IPS DF 6.9 (cell line): Measurements from ENCODE around the gene PYGB.

Experiments used
- DNase-seq: peaks from one replicate; pipeline ENCODE4 v3.0.0-alpha.2; 2013; ENCODE audit warnings: low read depth, low spot score
- H3K27ac ChIP-seq: one replicate; pipeline ENCODE4 v1.5.1; 2013; ENCODE audit warnings: low read length, control low read depth
- H3K27me3 ChIP-seq: 2 replicates; pipeline ENCODE4 v1.6.1; 2013; ENCODE audit warnings: mild to moderate bottlenecking, low read length; ENCODE audit not compliant: control insufficient read depth, insufficient read depth
- H3K36me3 ChIP-seq: 2 replicates; pipeline ENCODE4 v1.6.1; 2013; ENCODE audit warnings: low read length; ENCODE audit not compliant: control insufficient read depth, insufficient read depth
- H3K4me1 ChIP-seq: 2 replicates; pipeline ENCODE4 v1.6.1; 2013; ENCODE audit warnings: low read length; ENCODE audit not compliant: control insufficient read depth, insufficient read depth
- H3K4me3 ChIP-seq: 2 replicates; pipeline ENCODE4 v1.5.1; 2013; ENCODE audit warnings: mild to moderate bottlenecking, low read length
- H3K9me3 ChIP-seq: 2 replicates; pipeline ENCODE4 v1.6.1; 2013; ENCODE audit warnings: low read length, inconsistent platforms; ENCODE audit not compliant: control insufficient read depth, insufficient read depth
- WGBS: extraction: QIAGEN DNeasy Blood & Tissue Kit; methylation state at CpG from one replicate; pipeline ENCODE4 v1.1.7; 2013; ENCODE audit warnings: mixed read lengths, missing lambda C conversion rate; ENCODE audit not compliant: insufficient read length, insufficient coverage; 5-methylcytosine and 5-hydroxymethylcytosine counted together

The PYGB gene

DNA sequence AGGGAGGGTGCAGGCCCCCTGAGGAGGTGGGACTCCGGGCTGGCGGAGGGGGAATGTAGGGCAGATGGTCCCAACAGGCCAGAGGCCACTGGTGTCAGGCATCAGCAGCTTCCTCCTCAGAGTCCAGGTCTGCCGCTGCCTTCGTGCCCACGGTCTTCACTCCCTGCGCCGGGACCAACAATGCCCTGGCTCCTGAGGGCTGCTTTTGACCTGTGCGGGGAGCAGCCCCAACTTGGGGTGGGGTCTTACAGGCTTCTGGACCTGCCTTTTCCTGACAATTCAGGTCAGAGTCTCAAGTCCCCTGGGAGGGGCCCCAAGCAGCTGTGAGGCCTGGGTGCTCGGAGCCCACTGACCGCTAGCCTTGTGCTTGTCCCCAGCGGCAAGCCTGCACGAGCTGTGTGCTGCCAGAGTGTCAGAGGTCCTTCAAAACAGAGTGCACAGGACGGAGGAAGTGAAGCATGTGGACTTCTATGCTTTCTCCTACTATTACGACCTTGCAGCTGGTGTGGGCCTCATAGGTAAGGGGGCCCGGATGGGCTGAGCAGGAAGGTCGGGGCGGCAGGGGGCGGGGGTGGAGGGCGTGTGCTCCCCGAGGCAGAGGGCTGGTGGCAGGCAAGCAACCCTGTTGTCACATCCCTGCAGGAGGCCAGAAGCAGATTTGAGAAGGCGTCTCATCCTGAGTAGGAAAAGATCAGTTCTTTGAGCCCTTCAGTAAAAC, 25.3 kb upstream of the PYGB start:
- Histone ChIP-seq H3K9me3 (no peaks in the 10 kb centered on the region), H3K4me3 (no peak overlapping the region), H3K4me1 (peaks cover 3% of the 10 kb centered on the region; the same call in 1 of the 2 replicates), H3K27me3 (no peaks in the 10 kb centered on the region), H3K27ac (no peak overlapping the region), H3K36me3 (no peaks in the 10 kb centered on the region; the same call in 1 of the 2 replicates)
- DNase-seq = no peak
- WGBS = no CpG with 5 or more reads among the region's 21 CpGs

DNA sequence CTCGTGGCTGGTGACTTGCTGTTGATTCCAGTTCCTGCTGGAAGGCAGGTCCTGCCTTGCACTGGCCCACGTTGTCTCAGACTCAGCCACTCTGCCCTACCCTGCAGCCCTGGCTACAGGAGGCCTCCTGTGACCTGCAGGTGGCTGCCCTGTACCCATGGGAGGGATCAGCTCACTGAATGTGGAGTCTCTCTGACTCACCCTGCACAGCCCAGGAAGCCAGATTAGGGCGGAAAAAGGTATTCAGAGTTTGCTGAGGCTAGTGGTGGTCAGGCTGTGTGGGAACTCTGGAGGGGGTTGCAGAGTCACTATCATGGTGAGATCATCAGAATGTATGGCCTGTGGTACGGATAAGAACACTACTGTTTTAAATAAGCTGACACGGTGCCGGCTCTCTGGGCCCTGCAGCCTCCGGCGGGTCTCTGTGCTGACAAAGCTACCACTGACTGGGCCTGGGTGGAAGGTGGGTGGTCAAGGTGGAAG, 24.7 kb upstream of the PYGB start:
- no CpG with 5 or more reads among the region's 8 CpGs for WGBS
- H3K4me1 ChIP-seq = peaks cover 3% of the 10 kb centered on the region; the same call in 1 of the 2 replicates
- no peak for DNase-seq

DNA sequence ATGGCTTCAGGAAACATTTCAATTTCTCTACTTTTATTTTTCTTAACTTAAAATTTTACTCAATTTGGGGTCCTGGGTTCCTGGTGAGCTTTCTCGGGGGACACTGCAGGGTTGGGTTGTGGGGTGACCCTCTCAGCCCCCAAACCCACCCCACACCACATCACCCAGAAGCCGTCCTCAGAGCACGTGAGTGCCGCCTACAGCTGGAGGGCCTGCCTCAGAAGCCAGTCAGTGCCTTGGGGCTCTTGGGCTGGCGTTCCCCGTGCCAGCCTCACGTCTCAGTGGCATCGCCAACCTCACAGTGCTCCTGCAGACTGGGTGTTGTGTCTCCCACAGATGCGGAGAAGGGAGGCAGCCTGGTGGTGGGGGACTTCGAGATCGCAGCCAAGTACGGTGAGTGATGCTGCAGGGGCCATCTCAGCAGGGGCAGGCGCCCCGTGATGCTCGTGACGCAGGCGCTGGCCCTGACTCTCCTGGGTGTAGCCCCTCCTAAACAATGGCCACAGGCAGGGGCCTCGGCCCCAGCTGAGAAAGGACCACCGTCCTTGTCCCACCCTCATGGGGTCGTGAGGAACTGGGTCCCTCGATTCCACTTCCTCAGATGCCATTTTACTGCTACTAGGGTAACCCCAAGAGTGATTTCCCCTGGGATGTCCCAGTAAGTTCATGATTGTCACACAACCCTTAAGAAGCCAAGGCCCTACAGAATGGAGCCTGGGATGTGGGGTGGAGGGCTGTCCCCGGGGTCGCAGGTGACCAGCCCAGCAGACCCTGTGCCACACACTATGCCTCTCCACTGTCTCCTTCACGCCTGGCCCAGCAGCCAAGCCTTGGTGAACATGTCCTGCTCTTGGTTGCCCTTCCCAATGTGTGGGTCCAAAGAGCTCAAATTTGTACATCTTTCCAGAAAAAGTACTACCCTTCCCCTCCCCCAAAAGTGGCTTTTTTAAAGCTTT, 23.8 kb upstream of the PYGB start:
- Histone ChIP-seq H3K4me1 (peaks cover 3% of the 10 kb centered on the region; the same call in 1 of the 2 replicates), H3K9me3 (no peaks in the 10 kb centered on the region), H3K27me3 (no peaks in the 10 kb centered on the region), H3K27ac (no peak overlapping the region), H3K36me3 (no peaks in the 10 kb centered on the region; the same call in 1 of the 2 replicates), H3K4me3 (no peak overlapping the region)
- DNase-seq = no peak
- WGBS = no CpG with 5 or more reads among the region's 24 CpGs

More for the DNA sequence above, 24.7 kb upstream of the PYGB start:
- Histone ChIP-seq H3K36me3 (no peaks in the 10 kb centered on the region; the same call in 1 of the 2 replicates), H3K4me3 (no peak overlapping the region), H3K27ac (no peak overlapping the region), H3K27me3 (no peaks in the 10 kb centered on the region), H3K9me3 (no peaks in the 10 kb centered on the region)

DNA sequence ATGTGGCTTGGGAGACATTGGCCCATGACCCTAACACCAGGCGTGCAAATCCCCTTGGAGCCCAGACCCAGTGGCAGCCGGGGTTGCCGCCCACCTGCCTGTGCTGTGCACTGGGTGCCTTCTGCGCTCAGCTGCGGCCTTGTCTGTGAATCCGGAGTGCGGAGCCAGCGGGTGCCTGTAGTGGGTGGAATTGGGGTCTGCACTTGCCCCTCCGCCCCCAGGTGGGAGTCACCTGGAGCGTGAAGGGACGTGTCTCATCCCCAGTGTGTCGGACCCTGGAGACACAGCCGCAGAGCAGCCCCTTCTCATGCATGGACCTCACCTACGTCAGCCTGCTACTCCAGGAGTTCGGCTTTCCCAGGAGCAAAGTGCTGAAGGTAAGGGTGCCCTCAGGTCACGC, 22.9 kb upstream of the PYGB start:
- peaks cover 3% of the 10 kb centered on the region; the same call in 1 of the 2 replicates for H3K4me1 ChIP-seq
- no peak overlapping the region for H3K4me3 ChIP-seq
- H3K27me3 ChIP-seq = no peaks in the 10 kb centered on the region
- H3K36me3 ChIP-seq = no peaks in the 10 kb centered on the region; the same call in 1 of the 2 replicates
- DNase-seq = no peak
- H3K27ac ChIP-seq = no peak overlapping the region
- no CpG with 5 or more reads among the region's 16 CpGs for WGBS
- no peaks in the 10 kb centered on the region for H3K9me3 ChIP-seq

DNA sequence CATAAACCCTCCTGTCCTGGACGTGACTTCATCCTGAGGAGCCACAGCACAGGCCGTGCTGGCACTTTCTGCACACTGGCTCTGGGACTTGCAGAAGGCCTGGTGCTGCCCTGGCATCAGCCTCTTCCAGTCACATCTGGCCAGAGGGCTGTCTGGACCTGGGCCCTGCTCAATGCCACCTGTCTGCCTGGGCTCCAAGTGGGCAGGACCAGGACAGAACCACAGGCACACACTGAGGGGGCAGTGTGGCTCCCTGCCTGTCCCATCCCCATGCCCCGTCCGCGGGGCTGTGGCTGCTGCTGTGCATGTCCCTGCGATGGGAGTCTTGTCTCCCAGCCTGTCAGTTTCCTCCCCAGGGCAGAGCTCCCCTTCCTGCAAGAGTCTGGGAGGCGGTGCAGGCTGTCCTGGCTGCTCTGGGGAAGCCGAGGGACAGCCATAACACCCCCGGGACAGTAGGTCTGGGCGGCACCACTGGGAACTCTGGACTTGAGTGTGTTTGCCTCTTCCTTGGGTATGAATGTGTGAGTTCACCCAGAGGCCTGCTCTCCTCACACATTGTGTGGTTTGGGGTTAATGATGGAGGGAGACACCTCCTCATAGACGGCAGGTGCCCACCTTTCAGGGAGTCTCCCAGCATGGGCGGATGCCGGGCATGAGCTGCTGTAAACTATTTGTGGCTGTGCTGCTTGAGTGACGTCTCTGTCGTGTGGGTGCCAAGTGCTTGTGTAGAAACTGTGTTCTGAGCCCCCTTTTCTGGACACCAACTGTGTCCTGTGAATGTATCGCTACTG, 22.0 kb upstream of the PYGB start:
- Histone ChIP-seq H3K4me3 (no peak overlapping the region), H3K4me1 (peaks cover 3% of the 10 kb centered on the region; the same call in 1 of the 2 replicates), H3K9me3 (no peaks in the 10 kb centered on the region), H3K36me3 (no peaks in the 10 kb centered on the region; the same call in 1 of the 2 replicates), H3K27ac (no peak overlapping the region), H3K27me3 (no peaks in the 10 kb centered on the region)
- DNase-seq = no peak
- WGBS = no CpG with 5 or more reads among the region's 16 CpGs

DNA sequence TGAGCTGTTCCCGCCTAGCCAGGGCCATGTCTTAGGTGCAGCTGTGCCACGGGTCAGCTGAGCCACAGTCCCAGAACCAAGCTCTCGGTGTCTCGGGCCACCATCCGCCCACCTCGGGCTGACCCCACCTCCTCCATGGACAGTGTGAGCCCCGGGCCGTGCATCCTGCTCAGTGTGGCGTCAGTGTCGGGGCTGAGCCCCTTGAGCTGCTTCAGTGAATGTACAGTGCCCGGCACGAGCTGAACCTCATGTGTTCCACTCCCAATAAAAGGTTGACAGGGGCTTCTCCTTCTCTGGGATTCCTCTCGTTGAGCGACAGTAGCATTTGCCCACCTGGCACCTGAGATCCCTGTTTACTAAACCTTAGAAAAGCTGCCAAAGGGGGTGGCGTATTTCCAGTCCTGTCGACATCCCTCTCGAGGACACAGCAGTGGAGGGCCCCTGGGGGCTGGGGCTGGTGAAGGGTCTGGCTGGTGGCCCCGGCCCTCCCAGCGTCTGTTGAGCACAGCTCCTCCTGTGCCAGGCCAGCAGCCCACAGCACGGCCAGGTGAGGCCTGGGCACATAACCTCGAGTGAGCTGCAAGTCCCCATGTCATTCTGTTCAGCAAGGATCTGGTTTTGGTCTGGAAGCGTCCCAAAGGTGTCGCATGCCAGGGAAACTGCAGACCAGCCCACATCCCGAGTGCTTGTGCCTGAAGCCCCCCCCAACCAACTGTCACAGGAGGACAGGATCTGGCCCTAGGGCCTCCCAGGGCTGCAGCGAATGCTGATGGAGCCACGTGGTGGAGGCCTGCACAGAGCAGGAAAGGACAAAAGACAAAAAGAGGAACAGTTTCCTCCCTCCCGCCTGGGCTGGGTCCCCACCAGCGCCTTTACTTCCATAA, 21.2 kb upstream of the PYGB start:
- Histone ChIP-seq H3K27ac (no peak overlapping the region), H3K4me1 (peaks cover 3% of the 10 kb centered on the region; the same call in 1 of the 2 replicates), H3K36me3 (no peaks in the 10 kb centered on the region; the same call in 1 of the 2 replicates), H3K27me3 (no peaks in the 10 kb centered on the region), H3K4me3 (no peak overlapping the region), H3K9me3 (no peaks in the 10 kb centered on the region)
- no CpG with 5 or more reads among the region's 28 CpGs for WGBS
- no peak for DNase-seq

DNA sequence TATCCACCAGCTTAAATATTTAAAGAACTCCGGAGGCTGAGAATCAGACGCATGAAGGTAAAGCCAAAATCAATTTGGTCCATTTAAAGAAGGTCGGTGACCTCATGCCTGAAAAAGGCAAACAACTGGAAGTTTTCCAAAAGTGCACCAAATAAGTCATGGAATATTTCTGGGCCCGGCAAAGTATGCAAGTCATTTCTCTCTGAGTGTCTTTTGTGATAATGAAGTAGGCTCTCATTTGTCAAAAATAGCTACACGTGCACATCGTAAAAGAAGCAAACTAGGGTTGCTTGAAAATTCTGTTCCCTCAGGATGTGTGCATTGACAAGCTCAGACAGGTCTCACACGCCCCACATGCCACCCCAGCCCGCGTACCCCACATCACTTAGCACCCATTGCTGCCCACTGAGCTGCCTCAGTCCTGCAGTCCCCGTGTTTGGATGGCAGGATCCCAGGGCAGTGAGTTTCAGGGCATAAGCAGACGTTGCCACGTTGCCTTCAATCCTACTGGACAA, 20.5 kb upstream of the PYGB start:
- H3K36me3 ChIP-seq = no peaks in the 10 kb centered on the region; the same call in 1 of the 2 replicates
- no CpG with 5 or more reads among the region's 12 CpGs for WGBS
- peaks cover 2% of the 10 kb centered on the region; the same call in 1 of the 2 replicates for H3K4me1 ChIP-seq
- no peak overlapping the region for H3K4me3 ChIP-seq
- H3K27me3 ChIP-seq = no peaks in the 10 kb centered on the region
- no peak overlapping the region for H3K27ac ChIP-seq
- H3K9me3 ChIP-seq = no peaks in the 10 kb centered on the region
- no peak for DNase-seq

DNA sequence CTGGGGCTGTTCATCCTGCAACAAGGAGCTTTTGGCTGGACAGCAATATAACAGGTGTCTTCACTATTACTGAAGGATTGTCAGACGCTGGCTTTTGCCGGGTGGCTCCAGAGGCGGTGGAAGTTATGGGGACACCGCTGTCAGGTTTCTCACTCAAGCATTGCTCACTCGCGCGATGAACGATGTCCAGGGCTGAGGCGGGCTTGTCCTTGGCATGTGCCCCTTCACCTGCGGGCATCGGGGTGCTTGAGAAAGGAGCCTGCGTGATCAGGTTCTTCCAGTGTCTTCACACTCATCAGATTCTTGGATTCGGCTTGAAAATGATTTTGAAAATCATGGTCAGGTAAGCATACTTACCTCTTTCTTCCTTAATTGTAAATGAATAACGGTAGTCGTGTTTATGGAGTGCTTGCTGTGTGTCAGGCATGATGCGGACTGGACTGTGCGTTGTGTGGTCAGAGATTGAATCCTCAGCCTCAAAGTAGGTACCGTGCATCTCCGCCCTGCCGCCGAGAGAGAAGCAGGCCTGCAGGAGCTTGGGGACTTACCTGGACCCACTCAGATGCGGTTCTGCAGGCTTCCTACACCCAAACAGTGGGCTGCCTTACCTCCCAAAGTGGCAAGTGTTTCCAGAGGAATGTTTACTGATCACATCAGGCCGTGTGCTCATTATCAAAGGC, 18.3 kb upstream of the PYGB start:
- H3K36me3 ChIP-seq = no peaks in the 10 kb centered on the region; the same call in 1 of the 2 replicates
- no peak for DNase-seq
- no peaks in the 10 kb centered on the region for H3K4me1 ChIP-seq
- H3K9me3 ChIP-seq = no peaks in the 10 kb centered on the region
- H3K27ac ChIP-seq = no peak overlapping the region
- no CpG with 5 or more reads among the region's 23 CpGs for WGBS
- H3K27me3 ChIP-seq = no peaks in the 10 kb centered on the region
- H3K4me3 ChIP-seq = no peak overlapping the region
